Hematopoietic multipotent progenitor cell (in vitro differentiated cells): ENCODE measurements around the gene CCR6. TPM values are rescaled to one million over a fixed set of nuclear protein-coding genes. Genes with fewer than 3 reads are reported as not detected.
A peak's percentile ranks its signal among the peaks of the same experiment; 100 is the strongest.
"Not testable (repeated sequence)": the region's sequence is repeated elsewhere in the genome, so short reads cannot be mapped to it uniquely, and the experiment has no call there.

Source experiments
- DNase-seq, 3 donors: peaks; one replicate each; pipeline ENCODE4 v3.0.0-alpha.2; 2011 to 2015; ENCODE audit warnings: low read depth in 2 of 3, low spot score in 2 of 3
- total RNA-seq: library from RNA; depleted of rRNA; stranded (reverse); fragments of >200 nt; gene quantifications from one replicate; pipeline ENCODE4 v1.2.3, GENCODE V29; 2012

Gene CCR6
- total RNA-seq: 0.54 TPM

GRCh38 chr6:167122827-167123657 lies at the start of gene CCR6:
Gene CCR6, plus strand, starts transcription at chr6:167123096. Its CDS starts 13,039 bp downstream, at chr6:167136135.
- no peak for DNase-seq

- no peak for DNase-seq
Observed at GRCh38 chr6:167073679-167074274, 49.1 kb upstream of the CCR6 start.

GRCh38 chr6:167077241-167077932 lies 45.5 kb upstream of the CCR6 start:
- DNase-seq: no peak

- DNase-seq: no peak
Observed at GRCh38 chr6:167078745-167079144, 44.2 kb upstream of the CCR6 start.

- no peak for DNase-seq
Observed at GRCh38 chr6:167079853-167080297, 43.0 kb upstream of the CCR6 start.

GRCh38 chr6:167087857-167088354 lies 35.0 kb upstream of the CCR6 start:
- DNase-seq: peak in 1 of 3 donors; percentile 40

GRCh38 chr6:167088741-167089140 lies 34.2 kb upstream of the CCR6 start:
- not testable (repeated sequence) for DNase-seq

GRCh38 chr6:167089243-167090142 lies 33.4 kb upstream of the CCR6 start:
- no peak for DNase-seq

- peak in 1 of 3 donors; percentile 30 for DNase-seq
Observed at GRCh38 chr6:167090171-167090570, 32.7 kb upstream of the CCR6 start.

- peak in 2 of 3 donors; percentile 82 to 93 for DNase-seq
Observed at GRCh38 chr6:167091026-167091804, 31.7 kb upstream of the CCR6 start.

- DNase-seq: no peak
Observed at GRCh38 chr6:167091805-167092107, 31.1 kb upstream of the CCR6 start.

- peak in 1 of 3 donors; percentile 34 for DNase-seq
Observed at GRCh38 chr6:167092672-167093339, 30.1 kb upstream of the CCR6 start.

- no peak for DNase-seq
Observed at GRCh38 chr6:167093406-167093921, 29.4 kb upstream of the CCR6 start.

GRCh38 chr6:167093922-167094432 lies 28.9 kb upstream of the CCR6 start:
- DNase-seq: peak in 1 of 3 donors; percentile 46

- DNase-seq: peak in 1 of 3 donors; percentile 19
Observed at GRCh38 chr6:167094436-167094819, 28.5 kb upstream of the CCR6 start.

GRCh38 chr6:167094820-167095637 lies 27.9 kb upstream of the CCR6 start:
- DNase-seq: peak in 1 of 3 donors; percentile 36

- no peak for DNase-seq
Observed at GRCh38 chr6:167095888-167096287, 27.0 kb upstream of the CCR6 start.

GRCh38 chr6:167096991-167097390 lies 25.9 kb upstream of the CCR6 start:
- DNase-seq: no peak
